Stimulated activated effector memory CD8-positive, alpha-beta T cell treated with anti-CD3 and anti-CD28 coated beads, Interleukin-12 subunit alpha, Interleukin-12 subunit beta, amount 100 ng/mL, for 72 hours (primary cell): ENCODE results near the gene QPCT.

Source experiments
- ATAC-seq: fragments of 150-1000 bp; cut with Tn5 transposase; 2 replicates; pipeline ENCODE4 v1.10.0; 2021
- DNase-seq, 2 donors: peaks; one replicate each; pipeline ENCODE4 v3.0.0; 2021 to 2022; ENCODE audit warnings: low spot score in 2 of 2
- H3K27ac Mint-ChIP-seq: one replicate; pipeline ENCODE4 v1.8.0; 2022; ENCODE audit warnings: mild to moderate bottlenecking, mixed read lengths
- H3K36me3 Mint-ChIP-seq: one replicate; pipeline ENCODE4 v1.8.0; 2022; ENCODE audit warnings: mild to moderate bottlenecking, mixed read lengths
- H3K4me1 Mint-ChIP-seq: one replicate; pipeline ENCODE4 v1.8.0; 2022; ENCODE audit warnings: mixed read lengths
- H3K4me3 Mint-ChIP-seq: one replicate; pipeline ENCODE4 v1.8.0; 2022; ENCODE audit warnings: mild to moderate bottlenecking, mixed read lengths
- H3K9me3 Mint-ChIP-seq: one replicate; pipeline ENCODE4 v1.8.0; 2022; ENCODE audit warnings: mixed read lengths

The QPCT gene

DNA sequence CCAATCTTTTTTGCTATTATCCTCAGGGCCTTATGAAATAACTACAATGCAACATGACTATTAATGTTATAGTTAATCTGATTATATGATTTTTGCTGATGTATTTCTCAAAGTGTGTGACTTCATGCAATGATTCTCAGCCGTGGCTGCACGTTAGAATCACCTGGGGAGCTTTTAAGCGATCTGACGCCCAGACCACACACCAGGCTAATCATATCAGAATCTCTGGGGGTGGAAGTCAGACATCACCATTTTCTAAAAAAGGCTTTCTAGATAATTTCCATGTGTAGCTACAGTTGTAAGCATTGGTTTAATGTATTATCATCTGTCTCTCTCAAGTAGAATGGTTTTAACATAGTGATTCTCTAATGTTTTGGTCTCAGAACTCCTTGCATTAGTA lies 5.5 kb upstream of the QPCT start:
- DNase-seq (no peak), ATAC-seq (peak; percentile 69)
- H3K9me3 Mint-ChIP-seq: no peaks in the 10 kb centered on the region
- peaks cover under 1% of the 10 kb centered on the region for H3K4me1 Mint-ChIP-seq
- H3K27ac Mint-ChIP-seq: no peak overlapping the region
- H3K4me3 Mint-ChIP-seq: no peak overlapping the region
- H3K36me3 Mint-ChIP-seq: no peaks in the 10 kb centered on the region

DNA sequence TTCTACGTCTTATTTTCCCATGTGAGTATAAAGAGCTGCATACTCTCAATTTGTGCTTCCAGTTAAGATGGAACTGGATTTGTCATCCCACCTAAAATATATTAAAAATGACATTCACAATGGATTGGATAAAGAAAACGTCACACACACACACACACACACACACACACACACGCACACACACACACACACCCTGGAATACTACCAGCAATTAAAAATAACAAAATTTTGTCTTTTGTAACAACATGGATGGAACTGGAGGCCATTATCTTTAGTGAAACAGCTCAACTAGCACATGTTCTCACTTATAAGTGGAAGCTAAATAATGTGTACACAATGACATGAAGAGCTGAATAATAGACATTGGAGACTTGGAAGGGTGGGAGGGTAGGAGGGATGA lies 3.8 kb upstream of the QPCT start:
- H3K4me1 Mint-ChIP-seq: peaks cover 9% of the 10 kb centered on the region
- H3K9me3 Mint-ChIP-seq: no peaks in the 10 kb centered on the region
- H3K27ac Mint-ChIP-seq: no peak overlapping the region
- H3K36me3 Mint-ChIP-seq: no peaks in the 10 kb centered on the region
- no peak for DNase-seq
- no peak overlapping the region for H3K4me3 Mint-ChIP-seq
- ATAC-seq: no peak

DNA sequence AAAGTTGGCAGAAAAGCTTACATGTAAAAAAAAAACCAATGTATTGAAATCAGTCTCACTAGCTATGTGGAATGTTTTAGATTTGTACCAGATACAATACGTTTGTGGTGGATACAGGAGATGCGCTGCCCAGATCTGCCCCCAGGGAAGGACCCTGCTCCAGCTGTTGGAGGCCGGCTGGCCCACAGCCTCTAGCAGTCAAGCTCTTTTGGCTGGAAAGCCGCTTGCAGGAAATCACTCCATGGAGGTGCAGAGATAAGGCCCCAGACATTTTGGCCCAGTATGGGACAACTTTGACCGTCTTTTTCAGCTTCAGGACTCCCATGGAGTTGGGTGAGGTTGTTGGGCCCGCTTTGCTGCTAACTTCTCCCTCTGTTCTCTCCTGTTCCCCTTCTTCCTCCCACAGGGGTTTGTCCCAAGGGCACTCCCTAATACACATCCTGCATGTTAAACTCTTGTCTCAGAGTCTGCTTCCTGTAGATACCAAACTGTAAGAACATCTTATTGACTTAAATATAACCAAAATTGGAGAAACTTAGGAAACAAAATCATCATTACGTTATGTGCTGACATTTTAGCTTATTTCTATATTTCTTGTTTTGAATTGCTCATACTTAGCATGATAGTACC lies 1.7 kb upstream of the QPCT start:
- Mint-ChIP-seq H3K4me1 (peaks cover 9% of the 10 kb centered on the region), H3K27ac (no peak overlapping the region), H3K36me3 (no peaks in the 10 kb centered on the region), H3K9me3 (no peaks in the 10 kb centered on the region), H3K4me3 (no peak overlapping the region)
- DNase-seq (no peak), ATAC-seq (no peak)

DNA sequence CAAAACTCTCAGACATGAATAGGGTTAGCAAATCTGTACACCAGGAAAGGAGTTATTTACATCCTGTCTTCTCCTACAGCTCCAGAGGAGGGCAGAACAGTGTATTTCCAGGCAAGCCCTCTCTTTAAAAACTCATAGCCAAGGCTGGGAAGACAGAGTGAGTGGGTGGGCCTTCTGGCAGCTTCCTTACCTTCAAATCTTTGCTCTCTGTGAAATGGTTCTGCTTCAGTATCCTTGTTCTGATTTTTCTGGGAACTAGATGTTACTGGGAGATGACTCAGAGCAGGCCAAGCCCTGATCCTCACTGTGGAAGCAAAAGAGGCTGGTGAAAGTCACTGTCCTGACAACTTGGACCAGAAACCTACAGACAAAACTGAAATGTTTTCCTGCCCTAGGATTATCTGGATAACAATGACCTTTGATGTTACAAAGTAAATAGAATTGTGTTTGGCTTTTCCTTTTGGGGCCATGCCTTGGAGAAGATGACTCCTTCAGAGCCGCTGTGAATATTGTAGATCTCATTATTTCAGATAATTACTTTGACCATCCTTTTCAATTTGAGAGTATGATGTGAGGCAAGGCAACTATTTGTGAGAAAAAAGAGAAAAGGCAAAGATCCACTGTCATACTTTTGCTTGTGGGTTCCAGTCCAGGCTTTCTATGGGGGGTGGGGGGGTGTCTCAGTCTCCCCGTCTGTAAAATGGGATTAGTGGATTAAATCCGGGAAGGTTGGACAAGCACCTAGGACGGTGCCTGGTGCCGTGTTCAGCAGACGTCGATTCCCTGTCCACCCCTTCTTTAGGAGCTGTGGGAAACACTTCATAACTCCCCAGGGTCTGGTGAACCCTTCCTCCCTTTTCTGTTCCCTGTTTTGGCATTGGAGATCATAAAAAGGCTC lies 644 bp upstream of the QPCT start:
- H3K27ac Mint-ChIP-seq: no peak overlapping the region
- H3K36me3 Mint-ChIP-seq: no peaks in the 10 kb centered on the region
- no peak for ATAC-seq
- H3K4me1 Mint-ChIP-seq: peaks cover 9% of the 10 kb centered on the region
- no peak for DNase-seq
- no peaks in the 10 kb centered on the region for H3K9me3 Mint-ChIP-seq
- peak overlapping the region; percentile 75 for H3K4me3 Mint-ChIP-seq

DNA sequence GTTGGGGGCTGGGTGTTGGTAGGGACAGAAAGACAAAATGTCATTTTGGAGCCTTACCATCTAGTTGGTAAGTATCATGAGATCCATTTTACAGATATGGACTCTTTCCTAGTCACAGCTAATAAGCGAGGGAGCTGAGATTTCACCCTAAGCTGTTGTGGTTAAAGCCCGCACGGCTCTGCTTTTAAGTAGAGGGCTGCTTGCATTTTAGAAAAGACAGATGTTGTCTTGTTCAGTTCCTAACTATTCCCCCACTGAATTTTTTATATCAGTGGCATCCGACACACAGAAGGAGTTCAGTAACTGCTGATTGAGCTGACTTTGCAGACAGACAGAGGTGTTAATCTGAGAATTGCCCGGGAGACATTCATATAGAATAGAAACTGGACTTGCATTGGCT lies 3.7 kb downstream of the QPCT start:
- Mint-ChIP-seq H3K36me3 (no peaks in the 10 kb centered on the region), H3K9me3 (no peaks in the 10 kb centered on the region), H3K4me1 (peaks cover 9% of the 10 kb centered on the region), H3K27ac (no peak overlapping the region), H3K4me3 (no peak overlapping the region)
- ATAC-seq (no peak), DNase-seq (no peak)

DNA sequence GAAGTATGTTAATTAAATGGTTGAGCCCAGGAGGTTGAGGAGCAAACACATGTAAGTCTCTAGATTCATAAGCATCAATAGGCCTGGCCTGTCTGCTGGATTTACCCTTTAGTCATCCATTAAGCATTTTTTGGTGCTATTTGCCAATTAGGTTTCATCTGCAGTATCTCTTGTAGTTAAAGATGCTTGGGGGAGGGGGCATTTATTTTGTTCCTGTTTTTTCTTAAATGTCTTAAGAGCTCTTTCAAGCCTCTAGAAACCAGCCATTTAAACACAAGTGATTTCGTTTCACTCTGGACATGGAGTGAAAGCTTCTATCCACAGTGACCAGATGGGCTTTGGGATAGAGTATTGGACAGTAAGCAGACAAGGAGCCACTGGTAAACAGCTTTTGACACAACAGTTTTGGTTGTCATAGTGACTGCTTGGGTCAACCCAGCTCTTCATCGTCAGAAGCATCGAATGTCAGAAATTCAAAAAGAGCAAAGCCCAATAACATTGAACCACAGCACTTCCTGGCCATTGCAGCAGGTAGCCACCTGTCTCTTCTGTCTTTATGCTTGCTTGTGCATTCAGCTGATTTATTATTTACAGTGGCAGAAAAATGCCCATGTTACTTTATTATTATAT lies 4.9 kb downstream of the QPCT start:
- Mint-ChIP-seq H3K9me3 (no peaks in the 10 kb centered on the region), H3K36me3 (no peaks in the 10 kb centered on the region), H3K4me3 (no peak overlapping the region), H3K27ac (no peak overlapping the region), H3K4me1 (peaks cover 4% of the 10 kb centered on the region)
- ATAC-seq (no peak), DNase-seq (no peak)

DNA sequence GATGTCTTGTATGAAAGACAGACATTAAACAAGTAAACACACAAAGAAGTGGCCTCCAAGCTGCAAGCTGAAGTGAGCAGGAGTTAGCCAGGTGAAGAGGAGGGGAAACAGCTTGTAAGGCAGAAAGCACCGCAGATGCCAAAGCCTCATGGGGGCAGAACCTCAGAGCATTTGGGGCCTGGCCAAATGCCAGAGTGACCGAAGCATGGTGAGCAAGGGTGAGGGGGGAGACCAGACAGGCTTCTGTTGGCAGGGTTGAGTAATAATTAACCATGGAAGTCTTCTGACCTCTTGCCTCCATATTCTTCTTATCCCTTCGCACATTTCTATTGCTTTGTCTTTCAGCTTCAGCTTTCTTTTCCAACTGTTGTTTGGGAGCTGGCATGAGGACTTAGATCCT lies 5.6 kb downstream of the QPCT start:
- no peaks in the 10 kb centered on the region for H3K4me1 Mint-ChIP-seq
- no peak for ATAC-seq
- H3K9me3 Mint-ChIP-seq: no peaks in the 10 kb centered on the region
- no peak overlapping the region for H3K4me3 Mint-ChIP-seq
- no peak overlapping the region for H3K27ac Mint-ChIP-seq
- no peaks in the 10 kb centered on the region for H3K36me3 Mint-ChIP-seq
- DNase-seq: no peak

DNA sequence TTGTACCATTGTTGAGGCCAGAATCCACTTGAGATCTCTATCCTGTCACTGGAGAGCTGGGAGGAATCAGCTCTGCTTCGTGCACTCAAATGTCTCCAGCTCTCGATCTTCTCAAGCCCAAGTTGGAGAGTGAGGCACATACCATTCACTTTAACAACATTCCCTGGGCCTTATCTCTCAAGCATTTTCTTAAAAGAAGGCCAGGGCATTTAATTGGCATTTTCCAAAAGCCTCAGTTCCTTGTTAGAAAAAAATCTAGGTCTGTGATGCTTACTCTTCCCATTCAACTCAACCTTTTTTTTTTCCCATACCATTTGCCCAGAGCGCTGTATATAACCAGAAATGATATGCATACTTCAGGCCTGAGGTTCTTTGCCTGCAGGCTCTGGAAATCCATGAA lies 10.1 kb downstream of the QPCT start:
- ATAC-seq: no peak
- H3K9me3 Mint-ChIP-seq: no peaks in the 10 kb centered on the region
- H3K4me1 Mint-ChIP-seq: no peaks in the 10 kb centered on the region
- H3K27ac Mint-ChIP-seq: no peak overlapping the region
- no peak overlapping the region for H3K4me3 Mint-ChIP-seq
- DNase-seq: no peak
- H3K36me3 Mint-ChIP-seq: no peaks in the 10 kb centered on the region

DNA sequence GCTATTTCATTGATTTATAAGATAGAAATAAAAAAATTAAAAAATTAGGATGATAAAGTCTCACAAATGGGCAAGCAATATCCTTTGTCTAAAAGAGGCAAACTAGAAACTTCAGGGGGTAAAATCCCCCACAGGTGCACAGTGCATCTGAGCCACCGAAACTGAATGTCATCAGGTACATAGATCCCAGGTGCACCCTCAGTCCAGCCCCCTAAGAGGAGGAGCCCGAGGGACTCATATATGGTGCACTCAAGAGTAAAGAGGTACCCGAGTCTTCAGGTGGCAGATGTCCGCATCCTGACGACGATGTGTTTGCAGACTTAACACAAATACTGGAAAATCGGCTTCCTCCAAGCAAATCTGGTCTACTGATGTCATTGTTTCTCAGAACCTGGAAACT lies 11.3 kb downstream of the QPCT start:
- DNase-seq: no peak
- Mint-ChIP-seq H3K4me3 (no peak overlapping the region), H3K27ac (no peak overlapping the region), H3K36me3 (no peaks in the 10 kb centered on the region), H3K4me1 (no peaks in the 10 kb centered on the region), H3K9me3 (no peaks in the 10 kb centered on the region)
- ATAC-seq: no peak

DNA sequence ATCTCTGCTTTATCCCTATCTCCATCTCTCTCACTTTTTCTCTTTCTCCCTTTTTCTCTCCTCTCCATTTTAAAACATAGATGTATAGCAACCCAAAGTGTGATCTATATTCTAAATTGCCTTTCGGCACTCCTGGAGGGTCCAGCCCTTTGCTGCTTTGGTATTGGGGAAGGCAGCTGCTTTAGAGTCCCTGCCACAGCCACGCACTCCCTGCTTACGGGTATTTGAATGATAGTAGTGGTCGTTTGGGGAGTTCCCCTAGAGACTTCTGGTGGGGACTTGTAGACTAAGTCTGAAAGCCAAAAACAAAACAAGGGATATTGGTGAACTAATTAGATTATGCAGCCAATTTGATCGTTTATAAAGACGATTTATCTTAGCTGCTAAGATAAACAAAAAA lies 11.9 kb downstream of the QPCT start:
- Mint-ChIP-seq H3K9me3 (no peaks in the 10 kb centered on the region), H3K36me3 (no peaks in the 10 kb centered on the region), H3K4me1 (no peaks in the 10 kb centered on the region), H3K4me3 (no peak overlapping the region), H3K27ac (no peak overlapping the region)
- no peak for ATAC-seq
- no peak for DNase-seq

DNA sequence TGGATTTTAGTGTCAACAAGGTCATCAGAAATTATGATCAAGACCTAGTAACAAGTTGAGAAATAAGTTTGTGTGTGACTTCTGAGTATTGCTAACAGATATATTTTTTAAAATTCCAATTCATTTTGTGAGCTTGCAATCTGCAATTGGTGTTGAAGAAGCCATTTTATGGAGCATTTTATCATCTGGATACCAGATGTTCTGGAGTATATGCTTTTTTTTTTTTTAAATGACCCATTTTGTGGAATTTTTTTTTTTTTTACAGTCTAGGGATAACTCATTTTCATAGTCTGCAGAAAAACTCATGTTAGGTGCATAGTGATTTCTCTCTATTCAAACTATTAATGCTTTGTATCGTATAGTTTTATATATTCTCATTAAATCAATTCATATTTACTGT lies 12.6 kb downstream of the QPCT start:
- Mint-ChIP-seq H3K9me3 (no peaks in the 10 kb centered on the region), H3K4me1 (no peaks in the 10 kb centered on the region), H3K4me3 (no peak overlapping the region), H3K27ac (no peak overlapping the region), H3K36me3 (no peaks in the 10 kb centered on the region)
- no peak for DNase-seq
- ATAC-seq: no peak

DNA sequence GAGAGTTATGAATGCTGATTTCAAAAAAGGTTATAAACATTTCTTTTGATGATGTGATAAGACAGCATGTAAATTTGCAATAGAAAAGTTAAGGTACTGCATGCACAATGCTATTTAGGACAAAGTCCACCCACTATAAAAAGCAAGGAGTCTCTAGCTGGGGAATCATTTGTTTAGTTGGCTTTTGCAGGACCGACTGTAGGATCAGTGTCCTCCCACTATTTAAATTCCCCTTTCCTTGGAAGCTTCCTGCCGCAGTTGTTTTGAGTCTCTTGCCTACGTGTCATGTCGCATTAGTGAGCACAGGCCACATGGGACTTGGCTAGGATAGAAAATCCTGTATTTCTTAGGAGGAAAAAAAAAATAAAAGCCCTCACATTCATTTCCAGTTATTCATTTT lies 13.1 kb downstream of the QPCT start:
- Mint-ChIP-seq H3K4me3 (no peak overlapping the region), H3K9me3 (no peaks in the 10 kb centered on the region), H3K36me3 (no peaks in the 10 kb centered on the region), H3K4me1 (no peaks in the 10 kb centered on the region), H3K27ac (no peak overlapping the region)
- ATAC-seq (no peak), DNase-seq (no peak)

DNA sequence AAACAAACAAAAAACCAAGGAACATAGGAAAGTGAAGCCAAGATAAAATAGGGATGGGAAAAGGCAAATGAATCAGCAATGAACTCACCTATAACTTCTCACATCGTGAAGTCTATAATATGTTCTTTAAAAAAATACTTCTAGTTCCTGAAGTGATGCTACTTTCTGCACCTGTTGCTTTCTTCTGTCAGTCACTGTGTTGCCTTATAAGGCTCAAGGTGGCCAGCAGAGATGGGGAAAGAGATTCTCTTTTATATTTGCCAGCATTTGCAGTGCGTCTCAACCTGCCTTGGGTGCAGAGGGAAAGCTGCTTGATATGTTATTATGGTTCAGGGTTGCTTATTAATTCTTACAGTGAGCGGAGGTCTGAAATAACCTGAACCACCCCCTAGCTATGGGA lies 14.0 kb downstream of the QPCT start:
- no peaks in the 10 kb centered on the region for H3K36me3 Mint-ChIP-seq
- no peak overlapping the region for H3K4me3 Mint-ChIP-seq
- DNase-seq (no peak), ATAC-seq (no peak)
- no peaks in the 10 kb centered on the region for H3K4me1 Mint-ChIP-seq
- no peak overlapping the region for H3K27ac Mint-ChIP-seq
- no peaks in the 10 kb centered on the region for H3K9me3 Mint-ChIP-seq

DNA sequence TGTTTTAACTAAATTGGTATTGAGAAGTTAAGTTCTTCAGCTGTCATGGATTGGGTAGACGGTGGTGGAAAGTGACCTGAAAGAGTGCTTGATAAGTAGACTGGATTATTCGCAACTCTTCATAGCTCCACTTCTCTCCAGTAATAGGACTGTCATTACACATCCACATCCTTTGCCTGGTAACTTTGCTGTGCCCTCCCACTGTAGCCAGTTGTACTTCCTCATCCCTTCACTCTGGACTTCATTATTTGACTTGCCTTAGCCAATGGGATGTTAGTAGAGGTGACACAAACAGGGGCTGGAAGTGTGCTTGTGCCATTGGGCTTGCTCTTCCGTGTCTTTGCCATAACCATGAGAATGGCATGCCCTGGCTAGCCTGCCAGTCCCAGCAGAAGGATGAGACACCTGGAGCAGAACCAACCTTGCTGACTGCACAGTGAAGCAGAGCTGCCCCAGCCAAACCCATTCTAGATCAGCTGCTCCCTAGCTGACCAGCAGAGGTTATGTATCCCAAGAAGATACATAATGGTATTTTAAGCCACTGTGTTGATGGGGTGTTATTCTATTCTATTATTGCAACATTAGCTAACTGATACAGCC lies 16.9 kb downstream of the QPCT start:
- Mint-ChIP-seq H3K9me3 (no peaks in the 10 kb centered on the region), H3K27ac (no peak overlapping the region), H3K4me1 (no peaks in the 10 kb centered on the region)

DNA sequence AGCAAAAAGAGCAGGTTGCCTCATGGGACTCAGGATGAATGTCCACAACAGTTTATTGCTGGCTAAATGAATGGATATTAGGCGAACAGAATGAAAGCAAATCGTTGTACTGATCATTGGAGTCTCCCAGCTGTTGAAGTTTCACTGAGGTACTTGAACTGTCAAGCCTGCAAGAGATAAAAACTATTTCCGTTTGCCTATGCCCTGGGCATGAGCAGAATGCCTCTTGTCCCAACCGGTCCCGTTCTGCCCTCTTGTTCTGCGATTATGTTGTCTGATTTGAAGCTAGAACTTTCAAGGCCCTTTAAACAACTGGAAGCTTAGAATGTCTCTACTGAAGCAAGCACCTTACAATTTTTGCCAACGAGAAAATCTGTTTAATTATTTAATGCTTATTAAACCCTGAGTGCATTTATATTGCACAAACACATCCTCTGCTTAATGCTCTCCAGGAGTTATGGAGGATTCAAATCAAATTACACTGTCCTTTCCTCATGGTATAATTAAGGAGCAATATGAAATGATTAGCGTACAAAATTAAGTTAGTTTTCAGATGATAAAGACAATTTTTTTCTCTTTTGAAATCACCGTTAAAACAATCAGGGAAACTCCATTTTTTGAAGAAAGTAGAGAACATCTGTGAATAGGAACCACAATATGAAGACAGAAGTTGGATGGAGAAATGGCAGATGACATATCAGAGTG lies 17.7 kb downstream of the QPCT start:
- no peaks in the 10 kb centered on the region for H3K36me3 Mint-ChIP-seq
- ATAC-seq (no peak), DNase-seq (no peak)
- no peaks in the 10 kb centered on the region for H3K9me3 Mint-ChIP-seq
- no peak overlapping the region for H3K27ac Mint-ChIP-seq
- no peaks in the 10 kb centered on the region for H3K4me1 Mint-ChIP-seq
- H3K4me3 Mint-ChIP-seq: no peak overlapping the region

More for the DNA sequence above, 16.9 kb downstream of the QPCT start:
- DNase-seq (no peak), ATAC-seq (no peak)
- no peaks in the 10 kb centered on the region for H3K36me3 Mint-ChIP-seq
- H3K4me3 Mint-ChIP-seq: no peak overlapping the region
